IPS-NIHi7 (cell line): Measurements from ENCODE around the gene CLNS1A.
A peak's percentile ranks its signal among the peaks of the same experiment; 100 is the strongest.
"Not testable (repeated sequence)": the region's sequence is repeated elsewhere in the genome, so short reads cannot be mapped to it uniquely, and the experiment has no call there.

Experiments
- DNase-seq: peaks from one replicate; pipeline ENCODE4 v3.0.0; 2012; ENCODE audit warnings: mixed read lengths; ENCODE audit errors: extremely low spot score

CLNS1A gene, protein sequence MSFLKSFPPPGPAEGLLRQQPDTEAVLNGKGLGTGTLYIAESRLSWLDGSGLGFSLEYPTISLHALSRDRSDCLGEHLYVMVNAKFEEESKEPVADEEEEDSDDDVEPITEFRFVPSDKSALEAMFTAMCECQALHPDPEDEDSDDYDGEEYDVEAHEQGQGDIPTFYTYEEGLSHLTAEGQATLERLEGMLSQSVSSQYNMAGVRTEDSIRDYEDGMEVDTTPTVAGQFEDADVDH

DNA sequence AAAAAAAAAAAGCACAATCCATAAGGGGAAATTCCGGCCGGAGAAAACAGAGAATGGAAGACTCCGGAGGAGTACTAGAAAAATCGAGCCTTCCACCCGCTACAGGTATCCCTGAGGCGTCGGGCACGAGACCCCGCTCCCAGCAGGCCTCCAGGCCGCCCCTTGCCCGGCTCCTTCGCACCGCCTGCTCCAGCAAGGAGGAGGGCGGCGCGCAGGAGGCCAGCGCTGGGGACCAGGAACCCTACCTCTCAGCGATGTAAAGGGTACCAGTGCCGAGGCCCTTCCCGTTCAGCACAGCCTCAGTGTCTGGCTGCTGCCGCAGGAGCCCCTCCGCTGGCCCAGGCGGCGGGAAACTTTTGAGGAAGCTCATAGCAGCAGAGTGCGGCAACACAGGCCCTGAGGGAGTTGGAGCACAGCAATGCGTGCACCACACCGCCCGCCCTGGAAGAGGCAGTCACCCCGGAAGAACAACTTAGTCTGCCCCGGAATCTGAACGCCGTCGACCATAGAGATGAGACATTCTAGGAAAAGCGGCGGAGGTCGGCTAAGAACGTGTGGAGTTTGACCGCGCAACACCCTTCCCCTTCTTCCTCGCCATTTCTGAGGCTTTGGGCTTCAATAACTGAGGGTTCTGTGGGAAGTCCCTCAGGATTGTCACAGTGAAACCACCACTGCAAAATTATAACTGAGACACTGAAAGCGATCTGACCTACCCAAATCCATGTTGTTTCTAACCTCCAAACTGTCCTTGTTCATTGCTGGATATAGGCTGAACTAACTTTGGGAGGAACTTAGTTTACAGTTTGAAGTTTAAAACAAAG, at the start of gene CLNS1A:
Gene CLNS1A (minus strand): TSS at position 450 of the 821 bp plus-strand sequence. CDS start 80 bp downstream, at position 370.
- peak; percentile 82 for DNase-seq

DNA sequence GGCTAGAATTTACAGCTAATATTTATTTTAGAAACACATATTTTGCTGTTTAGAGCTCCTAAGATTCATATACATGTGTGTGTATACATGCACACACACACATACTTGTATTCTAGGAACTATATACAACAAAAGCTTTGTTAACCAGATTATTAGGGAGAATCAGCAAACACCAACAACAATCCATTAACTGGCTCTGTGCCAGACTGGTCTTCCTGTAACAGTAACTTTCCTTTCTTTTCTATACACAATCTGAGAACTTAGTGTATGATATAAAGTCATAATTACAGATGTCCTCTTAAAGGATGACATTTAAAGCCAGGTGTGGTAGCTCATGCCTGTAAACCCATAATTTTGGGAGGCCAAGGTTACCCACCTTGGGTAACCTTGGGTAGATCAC, 49.5 kb upstream of the CLNS1A start:
- DNase-seq = no peak

DNA sequence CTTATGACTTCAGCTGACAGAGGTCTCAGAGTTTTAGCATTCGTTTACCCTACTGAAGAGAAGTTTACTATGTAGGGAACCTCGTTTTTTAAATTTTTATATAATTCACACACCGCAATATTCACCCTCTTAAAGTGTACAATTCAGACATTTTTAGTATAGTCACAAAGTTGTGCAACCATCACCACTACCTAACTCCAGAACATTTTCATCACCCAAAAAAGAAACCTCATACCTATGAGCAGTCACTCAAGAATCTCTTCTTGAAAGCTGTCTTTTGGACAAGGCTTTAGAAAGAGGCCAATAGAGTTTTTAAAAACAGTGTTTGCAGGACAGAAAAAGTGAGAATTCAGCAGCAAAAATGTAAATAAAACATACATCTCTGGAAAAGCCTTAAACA, 39.5 kb upstream of the CLNS1A start:
- DNase-seq = no peak

DNA sequence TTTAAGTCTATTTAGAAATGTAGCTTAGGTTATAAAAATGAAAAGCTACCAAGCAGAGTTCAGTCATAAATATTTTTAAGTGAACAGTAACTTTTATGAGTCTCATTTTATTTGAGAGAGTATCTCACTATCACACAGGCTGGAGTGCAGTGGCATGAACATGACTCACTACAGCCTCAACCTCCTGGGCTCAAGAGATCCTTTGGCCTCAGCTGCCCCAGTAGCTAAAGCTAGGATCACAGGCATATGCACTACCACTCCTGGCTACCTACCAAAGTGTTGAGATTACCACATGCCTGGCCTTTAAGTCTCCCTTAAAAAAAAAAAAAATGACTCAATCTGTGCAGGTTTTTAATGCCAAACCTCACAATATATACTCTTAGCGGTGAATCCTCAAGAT, 34.7 kb upstream of the CLNS1A start:
- DNase-seq = no peak

DNA sequence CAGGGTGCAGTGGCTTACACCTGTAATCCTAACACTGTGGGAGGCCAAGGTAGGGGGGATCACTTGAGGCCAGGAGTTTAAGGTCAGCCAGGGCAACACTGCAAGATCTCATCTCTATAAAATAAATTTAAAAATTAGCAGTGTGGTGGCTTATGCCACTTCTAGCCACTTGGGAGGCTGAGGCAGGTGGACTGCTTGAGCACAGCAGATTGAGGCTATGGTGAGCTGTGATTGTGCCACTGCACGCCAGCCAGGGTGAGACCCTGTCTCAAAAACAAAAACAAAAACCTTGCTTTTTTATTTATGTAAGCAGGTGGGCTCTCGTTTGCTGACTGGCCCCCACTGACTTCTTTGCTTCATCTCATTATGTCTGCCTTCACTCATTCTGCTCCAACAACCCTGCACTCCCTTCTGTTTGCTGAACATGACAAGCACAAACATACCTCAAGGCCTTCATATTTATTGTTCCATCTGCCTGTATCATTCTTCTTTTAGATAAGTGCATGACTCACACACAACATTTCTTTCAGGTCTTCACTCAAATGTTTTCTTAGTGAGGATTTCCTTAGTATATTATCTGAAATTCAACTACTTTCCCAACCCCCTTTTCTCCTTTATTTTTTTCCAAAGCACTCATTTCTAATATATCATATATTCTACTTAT, 32.4 kb upstream of the CLNS1A start:
- DNase-seq = no peak

DNA sequence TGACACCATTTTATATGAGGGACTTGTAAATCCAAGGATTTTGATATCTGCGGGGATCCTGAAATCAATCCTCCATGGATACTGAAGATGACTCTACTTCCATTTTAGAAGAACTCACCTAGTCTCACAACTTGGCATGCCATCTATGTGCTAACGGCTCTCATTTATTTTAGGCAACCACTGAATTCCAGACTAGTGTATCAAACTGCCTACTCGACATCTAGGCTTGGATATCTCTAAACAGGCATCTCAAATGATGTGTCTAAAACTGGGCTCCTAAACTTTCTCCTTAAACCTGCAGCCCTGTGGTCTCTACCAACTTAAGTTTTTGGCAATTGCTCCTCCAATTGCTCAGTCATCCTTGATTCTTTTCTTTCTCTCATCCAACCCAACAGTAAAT, 31.2 kb upstream of the CLNS1A start:
- no peak for DNase-seq

DNA sequence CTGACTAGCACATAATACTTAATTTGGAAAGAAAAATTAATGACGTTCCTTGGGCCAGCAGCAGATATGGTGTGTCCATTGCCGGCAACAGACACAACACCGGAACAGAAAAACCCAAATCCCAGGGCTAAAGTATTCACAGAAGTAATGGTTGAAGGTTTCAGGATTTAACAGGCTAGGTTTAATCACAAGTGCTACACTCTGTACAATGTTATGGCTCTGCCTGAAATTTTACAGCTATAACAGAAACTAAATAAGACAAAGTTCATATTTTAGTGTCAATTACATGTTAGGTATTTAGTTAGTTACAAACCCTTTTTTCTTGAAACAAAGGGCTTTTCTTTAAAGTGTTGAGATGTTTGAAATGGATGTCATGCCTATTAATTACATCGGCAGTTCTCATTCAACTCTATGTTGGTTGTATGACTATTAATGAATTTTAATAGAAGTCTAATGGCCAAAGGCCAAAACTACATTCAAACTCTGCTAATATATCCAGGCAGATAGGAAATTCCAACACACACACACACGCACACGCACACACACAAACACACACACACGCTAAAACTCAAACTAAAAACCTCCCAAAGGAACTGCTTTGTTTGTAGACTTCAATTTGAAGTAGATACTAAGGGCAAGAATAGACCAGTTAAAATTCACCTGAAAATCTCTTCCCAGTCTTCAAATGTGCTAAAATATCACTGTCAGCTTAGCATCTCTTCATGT, 27.8 kb upstream of the CLNS1A start:
- no peak for DNase-seq

DNA sequence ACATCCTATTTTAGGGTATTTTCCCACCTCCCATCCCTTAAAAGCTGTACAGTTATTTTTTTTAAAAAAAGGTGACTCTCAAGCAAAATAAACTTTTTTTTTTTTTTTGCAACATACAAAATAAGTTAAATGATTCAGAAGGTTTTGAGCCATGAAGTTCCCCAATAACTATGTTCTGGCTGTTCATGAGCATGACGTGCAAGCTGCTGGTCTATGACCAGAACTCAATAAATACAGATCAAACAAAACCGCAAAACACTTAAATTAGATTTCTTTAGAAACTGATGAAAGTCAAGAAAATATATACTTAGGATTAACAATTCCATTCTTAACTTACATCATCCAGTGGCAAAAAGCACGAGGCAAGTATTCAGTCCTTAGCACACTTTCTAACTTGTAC, 24.1 kb upstream of the CLNS1A start:
- no peak for DNase-seq

DNA sequence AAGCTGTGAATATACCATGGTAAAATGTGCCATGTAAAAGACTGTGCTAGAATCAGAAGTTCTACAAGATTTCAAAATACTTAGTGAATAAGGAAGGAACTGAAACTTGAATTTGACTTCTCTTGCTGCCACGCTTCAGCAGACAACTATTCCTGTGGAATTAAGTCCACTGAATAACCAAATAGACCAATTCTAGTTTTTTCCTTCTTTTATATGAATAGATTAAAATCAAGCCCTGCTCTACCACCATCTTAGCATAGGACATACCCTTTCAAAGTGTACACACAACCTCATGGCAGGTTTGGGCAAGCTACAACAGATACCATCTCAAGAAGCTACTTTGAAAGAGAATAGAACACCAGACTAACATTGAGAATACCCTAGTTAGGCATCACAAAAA, 23.4 kb upstream of the CLNS1A start:
- DNase-seq = no peak

DNA sequence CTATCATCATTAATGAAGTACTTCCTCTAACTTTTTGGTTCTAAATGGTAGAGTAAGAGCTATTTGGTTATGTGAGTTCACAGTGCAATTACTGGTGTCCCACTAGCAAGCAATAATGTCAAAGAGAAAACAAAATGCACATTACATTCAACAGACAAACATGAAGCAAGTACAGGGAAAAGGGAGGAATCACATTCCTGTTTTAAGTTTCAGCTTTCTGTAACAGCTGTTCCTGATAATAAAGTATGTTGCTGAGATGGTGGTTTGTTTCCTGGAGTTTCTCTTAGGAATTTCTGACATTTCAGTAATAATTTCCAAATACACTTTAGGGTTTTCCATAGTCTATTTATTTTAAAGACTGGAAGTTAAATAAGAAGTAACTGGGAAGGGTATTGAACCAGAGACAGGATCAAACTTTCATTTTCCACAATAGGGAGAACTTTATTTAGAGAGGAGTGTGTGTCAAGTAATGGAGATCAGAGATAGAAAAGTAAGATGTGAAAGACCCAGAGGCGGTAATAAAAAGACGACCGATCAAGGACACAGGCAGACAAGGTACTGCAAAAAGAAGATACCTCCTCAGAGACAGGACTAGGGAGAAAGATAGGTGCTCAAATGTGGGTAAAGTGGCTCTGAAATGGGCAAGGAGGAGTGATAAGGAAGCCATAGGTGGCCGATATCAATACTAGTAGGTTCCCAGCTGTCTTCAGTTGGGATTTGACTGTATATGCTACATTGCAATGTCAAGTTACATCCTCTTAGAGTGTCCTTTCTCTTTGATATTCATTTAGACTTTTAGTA, 20.8 kb upstream of the CLNS1A start:
- no peak for DNase-seq

DNA sequence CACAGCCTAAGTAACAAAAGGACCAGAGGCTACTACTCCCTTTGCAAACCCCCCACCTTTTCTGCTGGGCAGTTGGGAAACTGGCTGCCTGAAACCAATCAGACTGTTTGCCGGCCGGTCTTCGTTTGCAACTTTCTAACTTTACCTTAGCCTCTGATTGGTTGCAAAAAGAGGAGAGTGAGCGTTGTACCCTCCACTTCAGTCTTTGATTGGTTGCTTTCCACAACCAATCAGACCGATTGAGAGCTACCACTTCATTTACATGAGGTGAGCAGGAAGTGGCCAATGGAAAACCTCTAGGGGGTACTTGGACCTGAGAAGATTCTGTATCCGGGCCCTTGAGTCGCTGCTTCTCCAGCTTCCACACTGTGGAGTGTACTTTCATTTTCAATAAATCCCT, 18.8 kb upstream of the CLNS1A start:
- DNase-seq = no peak

DNA sequence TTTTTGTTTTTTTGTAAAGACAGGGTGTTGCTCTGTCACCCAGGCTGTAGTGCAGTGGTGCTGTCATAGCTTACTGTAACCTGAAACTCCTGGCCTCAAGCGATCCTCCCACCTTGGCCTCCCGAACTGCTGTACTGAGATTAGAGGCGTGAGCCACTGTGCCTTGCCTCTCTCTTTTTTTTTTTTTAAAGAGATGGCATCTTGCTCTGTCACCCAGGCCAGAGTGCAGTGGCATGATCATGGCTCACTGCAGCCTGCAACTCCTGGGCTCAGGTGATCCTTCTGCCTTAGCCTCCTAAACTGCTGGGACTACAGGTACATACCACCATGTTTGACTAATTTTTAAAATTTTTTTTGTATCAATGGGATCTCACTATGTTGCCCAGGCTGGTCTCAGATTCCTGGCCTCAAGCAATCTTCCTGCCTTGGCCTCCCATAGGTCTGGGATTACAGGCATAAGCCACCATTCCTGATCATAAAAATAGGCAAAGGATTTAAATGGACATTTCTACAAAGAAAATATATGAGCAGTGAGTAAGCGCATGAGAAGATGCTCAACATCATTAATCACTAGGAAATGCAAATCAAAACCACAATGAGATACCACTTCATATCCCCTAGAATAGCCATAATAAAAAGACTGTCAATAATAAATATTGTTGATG, 17.3 kb upstream of the CLNS1A start:
- DNase-seq = no peak

DNA sequence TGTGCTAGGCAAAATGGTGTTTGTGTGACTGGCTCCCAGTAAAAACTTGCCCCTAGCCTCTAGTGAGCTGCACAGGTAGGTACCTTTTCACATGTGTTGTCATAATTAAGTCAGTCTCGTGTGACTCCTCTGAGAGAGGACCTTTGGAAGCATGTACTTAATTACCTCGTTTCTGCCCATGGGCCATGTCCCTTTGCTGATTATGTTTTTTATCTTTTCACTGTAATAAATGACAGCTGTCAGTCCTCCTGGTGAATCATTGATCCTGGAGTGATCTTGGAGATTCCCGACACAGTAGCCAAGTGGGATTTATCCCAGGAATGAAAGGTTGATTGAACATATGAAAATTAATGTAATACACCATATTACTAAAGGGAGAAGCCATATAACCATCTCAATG, 12.5 kb upstream of the CLNS1A start:
- no peak for DNase-seq

DNA sequence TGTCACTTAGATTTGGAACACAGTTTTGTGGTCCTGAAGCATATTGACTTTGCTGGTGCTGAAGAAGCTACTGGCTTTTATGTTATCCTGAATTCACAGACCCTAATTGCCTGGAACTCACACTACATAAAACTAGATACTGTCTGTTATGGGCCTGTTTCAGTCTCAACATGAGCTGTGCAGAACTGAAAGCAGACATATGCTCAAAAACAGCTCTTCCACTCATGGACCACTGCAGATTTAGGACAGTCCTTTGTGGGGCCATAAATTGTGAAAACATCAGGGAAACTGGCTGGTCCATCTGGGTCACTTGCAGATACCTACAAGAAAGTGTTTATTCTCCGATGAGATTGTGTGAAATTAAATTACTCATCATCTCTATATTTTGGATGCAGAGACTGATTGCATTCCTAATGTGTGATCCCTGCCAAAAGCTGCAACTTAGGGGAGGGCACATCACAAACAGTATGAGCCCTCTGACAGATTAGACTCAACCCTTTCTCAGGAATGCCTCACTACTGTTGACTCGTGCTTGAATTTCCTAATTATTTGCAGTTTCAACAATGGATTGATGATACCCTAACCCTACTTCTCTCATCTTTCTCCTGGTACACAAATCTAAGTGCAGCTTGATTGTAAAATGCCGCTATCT, 10.2 kb upstream of the CLNS1A start:
- no peak for DNase-seq

DNA sequence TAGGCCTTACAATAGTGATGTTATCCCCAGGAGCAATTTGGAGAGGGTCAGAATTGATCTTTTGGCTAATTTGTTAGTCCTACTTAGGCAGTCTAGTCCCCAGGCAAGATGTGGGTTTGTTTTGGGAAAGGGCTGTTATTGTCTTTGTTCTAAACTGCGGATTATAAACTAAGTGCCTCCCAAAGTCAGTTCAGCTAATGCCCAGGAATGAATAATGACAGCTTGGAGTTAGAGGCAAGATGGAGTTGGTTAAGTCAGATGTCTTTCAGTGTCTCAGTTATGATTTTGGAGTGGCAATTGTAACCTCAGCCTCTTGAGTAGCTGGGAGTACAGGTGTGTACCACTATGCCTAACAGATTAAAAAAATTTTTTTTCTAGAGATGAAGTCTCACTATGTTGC, 7.3 kb upstream of the CLNS1A start:
- DNase-seq = no peak

DNA sequence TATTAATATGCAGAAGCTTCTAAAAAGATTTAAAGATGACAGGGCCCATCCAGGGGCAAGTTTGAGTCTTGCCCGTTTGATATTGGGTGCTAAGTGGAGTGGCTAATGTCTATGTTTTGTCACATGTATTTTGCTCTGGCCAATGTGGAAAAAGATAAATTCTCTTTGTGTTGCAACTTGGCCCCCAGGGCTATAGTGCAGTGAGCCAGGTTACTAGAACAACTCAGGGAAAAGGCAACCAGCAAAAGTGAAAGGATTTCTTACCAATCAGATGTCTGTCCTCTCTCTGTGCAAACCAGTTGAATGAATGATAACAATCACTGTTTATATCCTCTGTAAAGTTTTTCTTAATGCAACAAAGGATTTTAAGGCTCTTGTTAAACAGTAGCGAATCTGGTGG, 4.6 kb upstream of the CLNS1A start:
- no peak for DNase-seq

DNA sequence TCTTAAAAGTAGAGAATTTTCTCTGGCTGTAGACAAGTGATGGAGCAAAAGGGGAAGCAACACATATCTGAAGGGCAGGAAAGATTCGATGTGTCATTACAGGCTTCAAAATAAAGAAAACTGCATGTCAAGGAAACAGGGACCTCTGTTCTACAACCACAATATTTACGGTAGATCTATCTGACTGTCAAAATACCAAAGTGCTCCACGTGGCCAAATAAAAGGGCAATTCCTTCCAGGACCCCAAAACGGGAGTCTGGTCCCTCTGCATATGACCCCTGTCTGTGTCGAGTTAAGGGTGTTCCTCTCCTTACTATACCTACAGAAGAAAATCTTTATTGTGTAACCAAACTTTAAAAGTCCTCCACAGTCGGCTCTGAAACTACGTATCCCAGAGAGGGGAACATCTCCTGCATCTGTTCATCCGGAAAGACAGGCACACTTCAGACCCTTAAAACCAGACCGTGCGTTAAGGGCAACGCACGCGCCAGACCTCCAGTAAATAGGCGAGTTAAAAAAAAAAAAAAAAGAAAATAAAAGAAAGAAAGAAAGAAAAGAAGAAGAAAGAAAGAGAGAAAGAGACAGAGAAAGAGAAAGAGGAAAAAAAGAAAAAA, 756 bp downstream of the CLNS1A start:
- peak; percentile 13 for DNase-seq

DNA sequence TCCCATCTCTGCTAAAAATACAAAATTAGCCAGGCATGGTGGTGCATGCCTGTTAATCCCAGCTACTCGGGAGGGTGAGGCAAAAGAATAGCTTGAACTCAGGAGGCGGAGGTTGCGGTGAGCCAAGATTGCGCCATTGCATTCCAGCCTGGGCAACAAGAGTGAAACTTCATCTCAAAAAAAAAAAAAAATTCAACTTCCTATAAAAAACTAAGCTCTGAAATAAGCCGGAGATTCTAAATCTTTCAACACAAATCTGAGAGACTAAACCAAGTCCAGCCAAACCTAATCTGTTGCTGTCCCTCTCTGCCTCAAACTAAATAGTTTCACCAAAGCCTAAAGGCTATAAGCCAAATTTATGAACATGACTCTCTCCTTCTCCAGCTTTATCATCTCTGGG, 3.7 kb downstream of the CLNS1A start:
- not testable (repeated sequence) for DNase-seq

DNA sequence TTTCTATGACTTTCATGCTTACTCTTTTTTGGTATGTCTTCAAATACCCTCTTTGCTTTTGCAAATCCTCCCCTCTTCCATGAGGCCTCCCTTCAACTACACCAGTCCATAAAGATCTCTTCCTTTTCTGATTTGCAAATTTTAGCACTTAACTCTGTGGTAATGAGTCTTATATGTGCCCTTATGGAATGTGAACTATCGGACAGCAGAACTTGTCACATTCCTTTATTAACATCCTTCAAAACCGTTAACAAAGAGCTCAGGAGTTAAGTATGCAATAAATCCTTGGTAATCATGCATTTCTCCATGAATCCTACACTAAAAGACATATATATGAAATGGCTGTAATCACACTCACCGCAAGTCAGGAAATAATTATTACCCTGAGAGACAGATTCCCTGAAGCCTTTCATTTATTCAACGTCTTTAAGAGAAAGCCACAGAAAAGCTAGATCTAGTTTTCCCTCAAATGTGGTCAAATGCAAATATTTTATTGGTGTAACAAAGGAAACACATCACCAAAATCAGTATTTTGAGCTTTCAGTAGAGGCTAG, 7.4 kb downstream of the CLNS1A start:
- no peak for DNase-seq
